ENCODE data around the gene MRGPRX1.

GRCh38 chr11:18986744-18987143 is 47.5 kb upstream of the MRGPRX1 start:
- TF ChIP-seq POLR2A (IDR thresholded peaks at IDR 0.05): no peak
- no peak for TF ChIP-seq CTCF (IDR thresholded peaks at IDR 0.05)
